Testis (tissue), 3 donors: Measurements from ENCODE around the gene SNX3. TPM values are rescaled to one million over a fixed set of nuclear protein-coding genes. Genes with fewer than 3 reads are reported as not detected.
A peak's percentile ranks its signal among the peaks of the same experiment; 100 is the strongest.

Experiments
- DNase-seq: peaks from one replicate; pipeline ENCODE4 v3.0.0-alpha.2; 2019
- H3K27ac ChIP-seq, 2 donors: fragments of 200-600 bp; sonication (generic); one replicate each; pipeline ENCODE4 v1.5.1; 2019
- H3K27me3 ChIP-seq: fragments of 200-600 bp; sonication (generic); one replicate; pipeline ENCODE4 v1.5.1; 2019
- H3K36me3 ChIP-seq: fragments of 200-600 bp; sonication (generic); one replicate; pipeline ENCODE4 v1.5.1; 2017; ENCODE audit warnings: low read depth; ENCODE audit errors: missing control alignments
- H3K4me1 ChIP-seq: fragments of 200-600 bp; sonication (generic); one replicate; pipeline ENCODE4 v1.5.1; 2019
- H3K4me3 ChIP-seq, 2 donors: fragments of 200-600 bp; sonication (generic); one replicate each; pipeline ENCODE4 v1.5.1; 2017 to 2019
- H3K9me3 ChIP-seq: fragments of 200-600 bp; sonication (generic); one replicate; pipeline ENCODE4 v1.5.1; 2017
- CTCF ChIP-seq, 3 experiments: fragments of 450-650 bp in 2 of 3; fragments of 200-600 bp in 1 of 3; sonication (generic) in 1 of 3; IDR thresholded peaks; one replicate each; pipeline ENCODE4 v1.5.1; 2016 to 2019; ENCODE audit warnings: antibody characterized with exemption in 3 of 3, mild to moderate bottlenecking in 2 of 3, moderate library complexity in 1 of 3
- POLR2A ChIP-seq: fragments of 450-650 bp; IDR thresholded peaks from one replicate; pipeline ENCODE4 v1.6.1; 2017; ENCODE audit warnings: antibody characterized with exemption, mild to moderate bottlenecking, moderate library complexity
- WGBS, 2 donors: methylation state at CpG; one replicate each; pipeline ENCODE4 v1.1.5; 2018; 5-methylcytosine and 5-hydroxymethylcytosine counted together
- intact Hi-C: fragments of 100-400 bp; cut with DNase I; formaldehyde crosslinking; loops from one replicate; pipeline ENCODE4 v1.15.1; 2023; ENCODE audit warnings: low total_unique reads
- polyA plus RNA-seq: library from polyadenylated mRNA; stranded (reverse); fragments of 350-450 nt; fragmentation: Illumina TruSeq; extraction: RNeasy Lipid Tissue Mini Kit (QIAGEN cat#74804); gene quantifications from one replicate; pipeline ENCODE4 v1.2.3, GENCODE V29; 2014; ENCODE audit warnings: low read depth, low replicate concordance; ENCODE audit not compliant: insufficient read depth
- total RNA-seq, 2 donors: library from RNA; depleted of rRNA; stranded (reverse); fragments of >200 nt; gene quantifications; one replicate each; pipeline ENCODE4 v1.2.3, GENCODE V29; 2016

The SNX3 gene
- total and polyA plus RNA-seq, 3 donors from 2014 or later: 125 to 252 (median 139) TPM

- intact Hi-C loops: no loop called here
- Histone ChIP-seq H3K4me3 (no peak overlapping the region), H3K36me3 (no peaks in the 10 kb centered on the region), H3K27me3 (no peaks in the 10 kb centered on the region), H3K9me3 (no peaks in the 10 kb centered on the region), H3K27ac (no peak overlapping the region), H3K4me1 (no peaks in the 10 kb centered on the region)
- TF ChIP-seq POLR2A (no peak), CTCF (IDR thresholded peaks at IDR 0.05) (no peak)
- no peak for DNase-seq
- WGBS, 2 donors: 84 to 87% methylated on average over 3 of the region's 3 CpGs
These were observed 8.0 kb upstream of the SNX3 start for GRCh38 chr6:108268845-108269244.

- TF ChIP-seq POLR2A: no peak
- TF ChIP-seq CTCF (IDR thresholded peaks at IDR 0.05): no peak
- Histone ChIP-seq H3K27ac (no peak overlapping the region), H3K9me3 (no peaks in the 10 kb centered on the region), H3K27me3 (no peaks in the 10 kb centered on the region), H3K4me1 (peaks cover 10% of the 10 kb centered on the region), H3K36me3 (no peaks in the 10 kb centered on the region), H3K4me3 (no peak overlapping the region)
- intact Hi-C loops: no loop called here
- no peak for DNase-seq
- 74 to 91% methylated on average over 2 of the region's 2 CpGs for whole genome bisulfite sequencing, 2 donors
These were observed 2.5 kb upstream of the SNX3 start for GRCh38 chr6:108263371-108263770.

DNA sequence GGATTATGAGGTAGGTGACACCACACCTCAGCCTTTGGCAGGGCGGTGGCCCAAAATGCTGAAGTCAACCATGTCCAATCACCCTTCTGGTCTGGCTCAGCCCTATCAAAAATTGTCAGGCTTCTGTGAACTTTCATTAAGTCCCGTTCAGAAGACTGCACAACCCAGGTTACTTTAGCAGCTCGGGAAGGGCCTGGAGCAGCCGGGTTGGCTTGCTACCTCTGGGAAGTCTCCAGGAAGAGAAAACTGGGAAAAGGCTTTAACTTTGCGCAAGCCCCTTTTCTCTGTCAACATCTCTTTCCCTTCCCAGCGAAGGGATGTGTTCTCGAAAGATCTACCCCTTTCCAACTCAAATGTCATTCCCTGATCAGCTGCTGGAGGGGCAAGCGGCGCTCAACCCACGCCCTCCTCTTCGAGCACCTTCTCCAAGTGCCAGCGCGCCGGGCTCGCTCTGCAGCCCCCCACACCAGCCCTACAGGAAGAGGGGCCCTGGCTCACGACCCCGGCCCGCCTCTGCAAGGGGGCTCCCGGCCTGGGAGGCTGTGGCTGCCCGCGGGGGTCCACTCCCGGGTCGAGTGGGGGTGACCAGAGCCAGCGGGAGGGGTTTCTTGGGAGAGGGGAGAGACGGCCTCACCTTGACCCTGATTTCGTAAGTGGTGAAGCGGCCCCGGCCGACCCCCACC is 573 bp downstream of the SNX3 start:
- Histone ChIP-seq H3K27ac (peak overlapping the region; percentile 98 to 100), H3K9me3 (no peaks in the 10 kb centered on the region), H3K4me3 (peak overlapping the region; percentile 95 to 97), H3K4me1 (peaks cover 29% of the 10 kb centered on the region), H3K36me3 (no peaks in the 10 kb centered on the region), H3K27me3 (no peaks in the 10 kb centered on the region)
- peak; percentile 68 for DNase-seq
- WGBS, 2 donors: 0 to 1% methylated on average over 16 to 28 of the region's 29 CpGs
- intact Hi-C loops: no loop called here
- no peak for TF ChIP-seq CTCF (IDR thresholded peaks at IDR 0.05)
- TF ChIP-seq POLR2A: no peak

DNA sequence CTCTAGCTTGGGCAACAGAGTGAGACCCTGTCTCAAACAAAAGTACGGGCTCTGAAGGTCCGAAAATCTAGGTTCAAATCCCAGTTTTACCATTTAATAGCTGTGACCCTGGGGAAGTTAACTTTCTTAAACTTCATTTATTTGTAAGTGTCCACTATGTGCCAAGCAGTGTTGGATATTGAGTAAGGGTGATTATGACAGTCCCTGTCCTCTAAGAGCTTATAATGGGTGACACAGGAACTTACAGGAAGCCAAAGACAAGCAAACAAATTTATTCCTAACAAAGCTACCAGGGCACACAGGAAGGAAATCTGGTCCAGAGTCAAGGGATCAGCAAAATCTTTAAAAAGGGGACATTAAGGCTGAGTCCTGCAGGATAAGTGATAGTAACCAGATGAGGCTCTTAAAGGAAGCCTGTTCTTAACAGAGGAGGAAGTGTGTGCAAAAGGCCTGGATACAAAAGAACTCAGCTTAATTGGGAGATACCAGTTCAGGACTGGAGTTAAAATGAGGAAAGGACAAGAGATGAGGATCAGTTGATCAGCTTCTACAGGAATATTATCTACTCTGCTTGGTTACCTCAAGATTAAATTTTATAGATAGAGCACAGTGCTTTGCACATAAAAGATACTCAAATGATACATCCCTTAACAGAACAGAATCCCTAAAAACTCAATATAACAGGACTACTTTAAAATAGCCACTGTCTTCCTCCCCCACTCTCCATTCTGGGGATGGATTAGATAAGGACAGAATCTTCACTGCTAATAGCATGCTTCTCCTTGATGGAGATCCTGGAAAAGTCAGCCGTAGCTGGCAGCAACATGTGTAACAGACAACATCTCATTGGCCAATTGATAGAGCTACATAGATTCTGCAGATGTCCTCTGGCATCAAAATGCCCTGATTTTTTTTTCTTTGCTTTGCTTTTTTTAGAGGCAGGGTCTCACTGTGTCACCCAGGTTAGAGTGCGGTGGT is 6.1 kb downstream of the SNX3 start:
- H3K36me3 ChIP-seq: no peaks in the 10 kb centered on the region
- intact Hi-C loops: no loop called here
- DNase-seq: no peak
- no peaks in the 10 kb centered on the region for H3K9me3 ChIP-seq
- H3K27ac ChIP-seq: no peak overlapping the region
- peaks cover 36% of the 10 kb centered on the region for H3K4me1 ChIP-seq
- TF ChIP-seq POLR2A: no peak
- TF ChIP-seq CTCF (IDR thresholded peaks at IDR 0.05): no peak
- 75 to 83% methylated on average over 4 of the region's 4 CpGs for WGBS, 2 donors
- no peaks in the 10 kb centered on the region for H3K27me3 ChIP-seq
- H3K4me3 ChIP-seq: no peak overlapping the region
